Activated CD4-positive, alpha-beta T cell treated with anti-CD3 and anti-CD28 coated beads, Interleukin-2, amount 10 ng/mL, durations not matched to agents 7 days and 5 days (primary cell): ENCODE results near the gene MTFR1L. TPM values are rescaled to one million over a fixed set of nuclear protein-coding genes. Genes with fewer than 3 reads are reported as not detected.

ENCODE experiments used
- CTCF ChIA-PET: fragments of 350-600 bp; sonication (Branson Sonifier 250); formaldehyde crosslinking; loops from one replicate; lab custom pipeline; 2021; ENCODE audit warnings: antibody characterized with exemption; lab: Charles Lee
- POLR2A ChIA-PET: fragments of 350-600 bp; sonication (Branson Sonifier 250); formaldehyde crosslinking; loops from one replicate; lab custom pipeline; 2021; ENCODE audit warnings: antibody characterized with exemption; lab: Charles Lee
- DNase-seq: peaks from one replicate; pipeline ENCODE4 v3.0.0-alpha.2; 2020
- H3K27ac Mint-ChIP-seq: one replicate; pipeline ENCODE4 v1.8.0; 2021; ENCODE audit warnings: mild to moderate bottlenecking, moderate library complexity, mixed read lengths
- H3K27me3 Mint-ChIP-seq: one replicate; pipeline ENCODE4 v1.8.0; 2021; ENCODE audit warnings: mixed read lengths
- H3K36me3 Mint-ChIP-seq: one replicate; pipeline ENCODE4 v1.8.0; 2021; ENCODE audit warnings: low read depth, mixed read lengths
- H3K4me1 Mint-ChIP-seq: one replicate; pipeline ENCODE4 v1.8.0; 2021; ENCODE audit warnings: mixed read lengths
- H3K4me3 Mint-ChIP-seq: one replicate; pipeline ENCODE4 v1.8.0; 2021; ENCODE audit warnings: mild to moderate bottlenecking, moderate library complexity, mixed read lengths
- H3K9me3 Mint-ChIP-seq: one replicate; pipeline ENCODE4 v1.8.0; 2021; ENCODE audit warnings: mixed read lengths
- total RNA-seq, 2 experiments: library from RNA; stranded (reverse); gene quantifications; one replicate each; pipeline ENCODE4 v1.2.3, GENCODE V29; 2021

Gene MTFR1L
- 10 to 100 TPM; 38.9 to 42.1 TPM for total RNA-seq

DNA sequence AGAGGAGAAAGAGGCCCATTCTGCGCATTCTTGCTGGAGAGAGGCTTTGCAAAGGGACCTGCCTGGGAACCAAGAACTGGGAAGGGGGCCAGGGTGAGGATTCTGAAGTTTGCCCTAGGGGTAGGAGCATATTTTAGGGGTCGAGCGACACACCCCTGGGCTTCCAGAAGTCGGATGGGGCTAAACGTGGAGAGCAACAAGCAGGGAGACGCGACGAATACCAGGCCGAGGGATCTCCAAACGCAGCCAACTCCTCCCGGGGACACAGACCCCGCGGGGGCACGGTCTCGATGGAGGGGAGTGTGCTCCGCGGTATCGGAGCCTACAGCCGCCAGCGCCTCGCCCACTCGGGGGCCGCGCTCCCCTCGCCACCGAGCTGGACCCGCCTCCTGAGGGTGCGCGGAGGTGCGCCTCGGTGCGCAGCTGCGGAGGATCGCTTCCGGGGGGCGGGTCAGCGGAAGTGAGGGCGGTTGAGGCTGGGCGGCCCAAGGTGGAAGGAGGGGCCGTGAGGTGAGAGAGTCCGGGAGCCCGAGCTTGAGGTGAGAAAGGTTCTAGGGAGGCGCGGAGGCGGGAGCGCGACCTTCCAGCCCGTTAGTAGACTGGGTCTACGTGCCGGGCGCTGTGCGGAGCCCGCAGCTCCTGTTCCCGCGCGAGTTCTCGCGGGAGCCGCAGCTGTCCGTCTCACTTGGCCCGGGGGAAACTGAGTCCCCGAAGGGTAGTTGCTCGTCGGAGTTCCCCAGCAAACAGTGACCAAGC lies at the start of gene MTFR1L:
MTFR1L (plus strand) TSS at position 464 of the 756 bp plus-strand sequence. CDS start 3,151 bp downstream, outside the sequence.
- no peaks in the 10 kb centered on the region for H3K27me3 Mint-ChIP-seq
- peak; percentile 95 for DNase-seq
- H3K36me3 Mint-ChIP-seq: peaks cover 7% of the 10 kb centered on the region
- peak within 1 kb of the TSS; percentile 93 for H3K27ac Mint-ChIP-seq
- CTCF ChIA-PET: interaction anchor here (0.6 to 1.7 kb wide), 11 partner anchors 9 to 332 kb away, joined by 3 to 6 read pairs (median 4); partner anchors contain the start of genes PAFAH2 and SELENON
- H3K4me3 Mint-ChIP-seq: peak within 1 kb of the TSS; percentile 95
- peaks cover 45% of the 10 kb centered on the region for H3K4me1 Mint-ChIP-seq
- POLR2A ChIA-PET: interaction anchor here (0.6 to 1.1 kb wide), 3 partner anchors 177 to 588 kb away, joined by 3 to 4 read pairs (median 3); partner anchors contain the start of gene SYF2
- H3K9me3 Mint-ChIP-seq: no peaks in the 10 kb centered on the region

DNA sequence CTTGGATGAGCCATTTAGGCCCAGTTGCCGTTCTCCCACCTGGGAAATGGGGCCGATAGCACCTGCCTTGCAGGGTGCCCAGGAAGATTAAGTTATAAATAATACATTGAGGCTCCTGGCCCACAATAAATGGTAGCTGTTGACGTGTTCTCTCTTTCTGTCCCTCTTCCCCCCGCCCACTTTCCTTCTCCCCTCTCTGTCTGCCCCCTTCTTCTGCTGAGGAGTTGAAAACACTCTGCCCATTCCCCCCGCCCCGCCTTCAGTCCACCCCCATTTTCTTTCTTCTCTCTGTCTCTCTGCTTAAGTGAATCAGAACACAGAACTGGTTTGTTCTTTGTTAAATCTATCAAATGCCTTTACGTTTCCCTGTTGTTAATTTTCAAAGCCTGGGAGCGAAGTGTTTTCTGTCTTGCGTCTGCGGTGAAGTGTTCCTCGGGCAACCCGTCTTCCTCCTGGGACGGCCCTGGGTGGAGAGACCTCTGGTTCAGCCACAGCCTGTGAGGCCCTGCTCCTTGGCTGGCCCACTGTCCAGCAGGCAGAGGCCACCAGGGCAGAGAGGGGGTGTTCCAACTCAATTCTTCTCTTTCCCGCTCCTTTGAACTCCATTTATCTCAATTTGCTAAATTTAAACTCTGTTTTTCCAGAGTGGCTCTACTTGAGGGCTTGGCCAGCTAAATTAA lies 49.1 kb upstream of the MTFR1L start:
- H3K4me3 Mint-ChIP-seq: no peak overlapping the region
- no peak for DNase-seq
- ChIA-PET POLR2A (no interaction called here), CTCF (interaction anchor here (0.6 kb wide), 1 partner anchor 191 kb away, joined by 3 read pairs; no protein-coding TSS in a partner anchor)
- no peak overlapping the region for H3K27ac Mint-ChIP-seq
- H3K4me1 Mint-ChIP-seq: peaks cover 58% of the 10 kb centered on the region
- H3K9me3 Mint-ChIP-seq: no peaks in the 10 kb centered on the region
- H3K27me3 Mint-ChIP-seq: peaks cover 7% of the 10 kb centered on the region
- H3K36me3 Mint-ChIP-seq: peaks cover 43% of the 10 kb centered on the region

GRCh38 chr1:25771221-25772114 lies 48.3 kb upstream of the MTFR1L start:
- ChIA-PET CTCF (interaction anchor here (0.6 to 1.0 kb wide), 2 partner anchors 15 to 192 kb away, joined by 3 read pairs; no protein-coding TSS in a partner anchor), POLR2A (no interaction called here)
- peaks cover 7% of the 10 kb centered on the region for H3K27me3 Mint-ChIP-seq
- DNase-seq: peak; percentile 12
- H3K9me3 Mint-ChIP-seq: no peaks in the 10 kb centered on the region
- H3K4me3 Mint-ChIP-seq: no peak overlapping the region
- peaks cover 43% of the 10 kb centered on the region for H3K36me3 Mint-ChIP-seq
- peaks cover 57% of the 10 kb centered on the region for H3K4me1 Mint-ChIP-seq
- no peak overlapping the region for H3K27ac Mint-ChIP-seq

DNA sequence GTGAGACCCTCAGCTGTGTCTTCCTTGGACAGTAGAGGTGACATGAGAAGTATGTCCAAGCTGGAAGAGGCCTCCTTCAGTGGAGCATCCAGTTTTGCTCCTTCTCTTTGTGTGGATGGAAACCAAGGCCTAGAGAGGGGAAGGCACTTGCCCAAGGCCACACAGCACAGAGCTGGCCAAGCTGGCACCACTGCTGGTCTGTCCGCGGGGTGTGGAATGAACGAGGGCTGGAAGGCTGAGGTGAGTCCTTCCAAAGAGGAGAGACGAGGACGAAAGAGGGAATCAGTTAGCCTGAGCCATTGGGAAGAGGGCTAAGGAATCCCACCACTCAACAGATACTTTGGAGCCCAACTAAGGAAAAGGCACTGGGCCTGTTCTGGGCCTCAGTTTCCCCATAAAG lies 47.6 kb upstream of the MTFR1L start:
- Mint-ChIP-seq H3K27me3 (peaks cover 7% of the 10 kb centered on the region), H3K27ac (no peak overlapping the region), H3K4me1 (peaks cover 62% of the 10 kb centered on the region), H3K9me3 (no peaks in the 10 kb centered on the region), H3K4me3 (no peak overlapping the region), H3K36me3 (peaks cover 43% of the 10 kb centered on the region)
- ChIA-PET POLR2A (no interaction called here), CTCF (interaction anchor here (1.0 kb wide), 1 partner anchor 16 kb away, joined by 3 read pairs; no protein-coding TSS in a partner anchor)
- no peak for DNase-seq

DNA sequence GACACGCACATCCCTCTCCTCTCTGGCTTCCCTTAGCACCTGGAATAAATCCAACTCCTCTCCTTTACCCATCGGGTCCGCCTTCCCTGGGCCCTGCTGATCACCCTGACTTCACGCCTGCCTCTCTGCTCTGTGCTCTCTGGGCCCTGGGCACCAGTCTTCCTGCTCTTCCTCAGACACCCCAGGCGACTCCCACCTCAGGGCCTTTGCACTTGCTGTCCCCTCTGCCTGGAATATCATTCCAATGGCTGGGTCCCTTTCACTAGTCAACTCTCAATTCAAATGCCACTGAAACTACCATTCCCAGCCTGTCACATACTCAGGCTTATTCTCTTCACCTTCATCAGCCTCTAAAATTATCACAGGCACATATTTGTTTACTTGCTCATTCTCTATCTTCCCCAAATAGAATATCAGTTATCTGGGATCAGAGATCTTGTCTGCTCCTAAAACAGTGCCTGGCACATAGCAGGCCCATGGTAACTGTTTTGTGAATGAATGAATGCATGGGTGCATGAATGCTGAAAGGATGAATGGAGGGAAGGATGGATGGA lies 47.0 kb upstream of the MTFR1L start:
- peaks cover 67% of the 10 kb centered on the region for H3K4me1 Mint-ChIP-seq
- CTCF ChIA-PET: no interaction called here
- POLR2A ChIA-PET: no interaction called here

GRCh38 chr1:25773441-25774125 lies 46.2 kb upstream of the MTFR1L start:
- CTCF ChIA-PET: interaction anchor here (0.9 to 1.2 kb wide), 2 partner anchors 14 to 20 kb away, joined by 3 read pairs; no protein-coding TSS in a partner anchor
- POLR2A ChIA-PET: no interaction called here
- peaks cover 54% of the 10 kb centered on the region for H3K36me3 Mint-ChIP-seq
- peak overlapping the region; percentile 15 for H3K4me3 Mint-ChIP-seq
- H3K27ac Mint-ChIP-seq: peak overlapping the region; percentile 43
- no peak for DNase-seq
- peaks cover 74% of the 10 kb centered on the region for H3K4me1 Mint-ChIP-seq
- H3K27me3 Mint-ChIP-seq: peaks cover 7% of the 10 kb centered on the region
- H3K9me3 Mint-ChIP-seq: no peaks in the 10 kb centered on the region

More for the DNA sequence above, 47.0 kb upstream of the MTFR1L start:
- Mint-ChIP-seq H3K27ac (no peak overlapping the region), H3K36me3 (peaks cover 47% of the 10 kb centered on the region), H3K9me3 (no peaks in the 10 kb centered on the region), H3K27me3 (peaks cover 7% of the 10 kb centered on the region), H3K4me3 (no peak overlapping the region)
- DNase-seq: no peak

DNA sequence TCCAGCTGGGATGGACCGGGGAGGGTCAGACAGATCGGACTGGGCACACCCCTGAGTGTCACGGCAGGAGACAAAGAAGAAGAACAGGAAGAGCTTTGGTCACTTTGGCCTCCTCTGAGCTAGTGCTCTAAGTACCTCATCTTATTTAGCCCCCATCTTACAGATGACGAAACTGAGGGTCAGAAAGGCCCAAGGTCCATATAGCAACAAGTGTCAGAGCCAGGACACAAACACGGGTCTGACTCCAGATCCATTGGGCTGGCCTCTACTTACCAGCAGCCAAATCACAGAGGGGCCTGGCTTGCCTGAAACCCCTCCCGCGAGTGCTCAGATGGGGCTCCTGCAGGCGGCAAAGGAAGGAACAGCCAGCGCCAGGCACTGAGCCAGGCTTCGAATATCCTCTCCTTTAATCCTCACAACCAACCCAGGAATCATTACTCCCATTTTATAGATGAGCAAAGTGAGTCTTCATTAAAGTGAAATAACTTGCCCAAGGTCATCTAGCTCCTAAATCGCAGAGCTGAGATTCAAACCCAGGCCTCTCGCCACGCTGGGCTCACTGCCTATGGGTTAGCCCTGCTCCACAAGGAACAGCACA lies 45.4 kb upstream of the MTFR1L start:
- ChIA-PET POLR2A (interaction anchor here (0.6 kb wide), 1 partner anchor 156 kb away, joined by 7 read pairs; no protein-coding TSS in a partner anchor), CTCF (interaction anchor here (0.8 to 1.5 kb wide), 5 partner anchors 14 to 194 kb away, joined by 3 to 5 read pairs (median 3); no protein-coding TSS in a partner anchor)
- peaks cover 50% of the 10 kb centered on the region for H3K36me3 Mint-ChIP-seq
- peaks cover 77% of the 10 kb centered on the region for H3K4me1 Mint-ChIP-seq
- peak overlapping the region; percentile 58 for H3K4me3 Mint-ChIP-seq
- peaks cover 7% of the 10 kb centered on the region for H3K27me3 Mint-ChIP-seq
- H3K9me3 Mint-ChIP-seq: no peaks in the 10 kb centered on the region
- peak overlapping the region; percentile 88 for H3K27ac Mint-ChIP-seq
- no peak for DNase-seq

DNA sequence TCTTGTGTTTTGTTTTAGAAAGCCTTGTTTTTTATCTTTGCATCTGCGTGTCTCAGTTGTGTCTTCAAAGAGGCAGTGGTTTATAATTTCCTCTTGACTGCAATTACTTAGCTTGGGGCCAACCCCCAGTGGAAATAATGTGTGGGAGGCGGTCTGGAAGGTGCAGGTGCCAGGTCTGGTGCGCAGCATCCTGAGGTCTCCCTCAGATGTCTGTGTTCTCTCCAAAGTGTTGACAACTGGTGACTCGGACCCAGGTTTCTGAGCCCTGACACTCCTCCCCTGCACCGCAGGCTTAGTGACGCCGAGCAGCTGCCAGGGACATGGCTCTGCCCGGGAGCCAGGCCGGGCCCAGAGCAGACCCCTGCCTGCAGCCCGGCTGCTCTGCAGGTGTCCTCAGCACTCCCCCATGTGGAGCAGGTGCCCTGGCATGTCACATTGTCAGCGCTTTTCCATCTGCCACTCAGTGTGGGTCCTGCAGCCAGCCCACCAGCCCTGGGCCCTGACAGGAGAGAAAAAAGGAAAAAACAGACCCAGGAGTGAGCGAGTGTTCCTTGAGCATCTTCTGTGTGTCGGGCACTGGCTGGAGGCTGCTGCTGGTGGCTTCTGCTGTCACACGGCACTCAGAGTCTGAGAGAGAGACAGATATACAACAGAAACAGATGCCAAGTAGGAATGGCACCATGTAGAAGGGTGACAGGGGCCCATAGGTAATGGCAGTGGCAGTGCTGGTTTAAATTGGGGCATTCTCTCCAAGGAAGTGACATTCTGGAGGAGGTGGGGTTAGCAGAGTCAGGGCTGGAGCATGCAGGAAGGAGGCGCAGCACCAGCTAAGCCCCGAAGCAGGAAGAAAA lies 44.6 kb upstream of the MTFR1L start:
- CTCF ChIA-PET: interaction anchor here (0.7 to 1.5 kb wide), 4 partner anchors 9 to 195 kb away, joined by 3 to 5 read pairs (median 3); no protein-coding TSS in a partner anchor
- peaks cover 46% of the 10 kb centered on the region for H3K36me3 Mint-ChIP-seq
- peak overlapping the region; percentile 58 for H3K4me3 Mint-ChIP-seq
- H3K9me3 Mint-ChIP-seq: no peaks in the 10 kb centered on the region
- DNase-seq: peak; percentile 91
- POLR2A ChIA-PET: interaction anchor here (0.6 kb wide), 1 partner anchor 155 kb away, joined by 7 read pairs; no protein-coding TSS in a partner anchor
- peak overlapping the region; percentile 88 for H3K27ac Mint-ChIP-seq
- peaks cover 7% of the 10 kb centered on the region for H3K27me3 Mint-ChIP-seq
- peaks cover 80% of the 10 kb centered on the region for H3K4me1 Mint-ChIP-seq

GRCh38 chr1:25779388-25779787 lies 40.4 kb upstream of the MTFR1L start:
- Mint-ChIP-seq H3K9me3 (no peaks in the 10 kb centered on the region), H3K27ac (no peak overlapping the region), H3K36me3 (peaks cover 28% of the 10 kb centered on the region), H3K4me3 (no peak overlapping the region), H3K27me3 (no peaks in the 10 kb centered on the region), H3K4me1 (peaks cover 44% of the 10 kb centered on the region)
- ChIA-PET CTCF (no interaction called here), POLR2A (no interaction called here)
- no peak for DNase-seq

GRCh38 chr1:25779894-25780293 lies 39.9 kb upstream of the MTFR1L start:
- H3K4me1 Mint-ChIP-seq: peaks cover 39% of the 10 kb centered on the region
- H3K27me3 Mint-ChIP-seq: no peaks in the 10 kb centered on the region
- peaks cover 31% of the 10 kb centered on the region for H3K36me3 Mint-ChIP-seq
- H3K27ac Mint-ChIP-seq: no peak overlapping the region
- no peaks in the 10 kb centered on the region for H3K9me3 Mint-ChIP-seq
- no peak for DNase-seq
- ChIA-PET CTCF (no interaction called here), POLR2A (no interaction called here)
- no peak overlapping the region for H3K4me3 Mint-ChIP-seq
